Daoy (cell line): ENCODE data around the gene SNX13. TPM values are rescaled to one million over a fixed set of nuclear protein-coding genes. Genes with fewer than 3 reads are reported as not detected.
A peak's percentile ranks its signal among the peaks of the same experiment; 100 is the strongest.

ENCODE experiments used
- DNase-seq: peaks from one replicate; pipeline ENCODE4 v3.0.0-alpha.2; 2015; ENCODE audit warnings: low read depth
- total RNA-seq: library from RNA; depleted of rRNA; stranded (reverse); fragments of >200 nt; shearing (Covaris generic); gene quantifications from 2 replicates; pipeline ENCODE4 v1.2.3, GENCODE V29; 2014; rRNA removed

SNX13 gene
- total RNA-seq, 1 experiment from 2014 or later = 49.7 TPM

DNA sequence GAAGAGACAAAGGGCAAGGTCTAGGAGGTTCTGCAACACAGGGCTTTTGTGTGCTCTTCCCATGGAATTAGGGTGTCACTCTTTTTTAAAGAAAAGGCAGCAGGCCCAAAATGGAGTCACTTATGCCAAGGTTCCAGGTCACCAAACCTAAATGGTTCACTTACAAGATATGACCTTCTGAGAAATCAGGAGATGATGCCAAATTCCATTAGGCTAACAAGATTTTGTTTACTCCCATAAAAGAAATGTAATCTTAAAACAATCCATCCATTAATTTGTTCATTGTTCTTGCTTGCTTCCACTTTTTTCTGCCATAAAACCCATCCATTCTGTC lies 158.1 kb downstream of the SNX13 start:
- DNase-seq = no peak

DNA sequence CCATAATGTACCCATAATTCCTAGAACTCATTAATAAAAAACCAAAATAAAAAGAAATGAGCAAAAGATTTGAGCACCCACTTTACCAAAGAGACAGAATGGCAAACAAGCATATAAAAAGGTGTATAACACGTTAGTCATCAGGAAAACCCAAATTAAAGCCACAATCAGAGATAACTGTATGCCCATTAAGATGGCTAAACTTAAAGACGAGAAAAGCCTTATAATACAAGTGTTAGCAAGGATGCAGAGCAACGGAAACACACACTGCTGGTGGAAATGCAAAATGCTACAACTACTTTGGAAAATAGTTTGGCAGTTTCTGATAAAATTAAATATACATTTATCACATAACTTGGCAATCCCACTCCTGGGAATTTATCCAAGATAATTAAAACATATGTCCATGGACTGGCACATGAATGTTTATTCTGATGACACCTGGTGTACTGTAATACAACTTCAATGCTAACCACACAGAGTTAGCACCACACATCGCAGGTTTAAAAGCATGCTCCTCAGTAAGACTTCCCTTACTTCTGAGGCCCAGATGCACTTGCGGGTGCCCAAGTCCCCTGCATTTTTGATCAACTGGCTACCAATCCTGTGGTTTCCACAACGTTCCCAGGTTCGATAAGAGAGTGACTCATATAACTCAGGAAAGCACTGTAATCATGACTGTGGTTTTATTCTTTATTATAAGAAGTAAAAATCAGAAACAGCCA lies 158.6 kb downstream of the SNX13 start:
- DNase-seq = peak; percentile 85

DNA sequence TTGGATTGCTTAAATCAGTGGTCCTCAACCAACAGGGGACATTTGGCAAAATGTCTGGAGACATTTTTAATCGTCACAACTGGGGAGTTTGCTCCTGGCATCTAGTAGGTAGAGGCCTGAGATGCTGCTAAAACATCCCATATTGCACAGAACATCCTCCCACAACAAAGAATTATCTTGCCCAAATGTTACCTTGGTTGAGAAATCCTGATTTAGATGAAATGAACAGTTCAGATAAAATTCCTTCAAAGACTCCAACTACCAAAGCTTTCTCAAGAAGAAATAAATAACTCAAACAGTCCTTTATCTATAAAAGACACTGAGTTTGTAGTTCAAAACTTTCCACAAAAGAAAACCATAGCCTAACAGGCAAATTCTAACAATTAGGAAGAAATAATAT lies 160.9 kb downstream of the SNX13 start:
- no peak for DNase-seq

DNA sequence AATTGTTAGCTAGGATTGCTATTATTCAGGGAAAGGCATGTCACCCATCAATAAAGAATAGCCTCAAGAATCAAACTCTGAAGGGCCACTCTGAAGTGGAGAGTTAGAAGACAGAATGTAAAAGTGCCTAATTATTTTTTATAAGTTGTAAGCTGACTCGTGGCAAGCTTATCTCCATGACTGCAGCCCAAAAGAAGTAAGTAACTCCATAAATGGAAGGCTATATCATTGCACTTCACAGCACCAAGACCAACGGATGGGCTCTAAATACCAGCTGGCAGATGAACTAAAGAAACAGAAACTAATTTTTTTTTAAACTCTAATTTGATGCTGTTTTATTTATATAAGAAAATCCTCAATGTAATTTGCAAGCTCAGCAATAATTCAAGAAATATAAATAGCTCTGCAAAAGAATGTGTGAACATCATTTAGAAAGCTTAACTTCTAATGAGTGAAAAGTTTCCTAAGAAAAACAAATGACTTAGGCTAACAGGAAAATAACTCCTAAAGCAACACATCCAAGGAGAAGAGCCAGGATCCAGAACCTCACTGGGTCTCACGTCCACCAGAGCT lies 165.5 kb downstream of the SNX13 start:
- no peak for DNase-seq

DNA sequence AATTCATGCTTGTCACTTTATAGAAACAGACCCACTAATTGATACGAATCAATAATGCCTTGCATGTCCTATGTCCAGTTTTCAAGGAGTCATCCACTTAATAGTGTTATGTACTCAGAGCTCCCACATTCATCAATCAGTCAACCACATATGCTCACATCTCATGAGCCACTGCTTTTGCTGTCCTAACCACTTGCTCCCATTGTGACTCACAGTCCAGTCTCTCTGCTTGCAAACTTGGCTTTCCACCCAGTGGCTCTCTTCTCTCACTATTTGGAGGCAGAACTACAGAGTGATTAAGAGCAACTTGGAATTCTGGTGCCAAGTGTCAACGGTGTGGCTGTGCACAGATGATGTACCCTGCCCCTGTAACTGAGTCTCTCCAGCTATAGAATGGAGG lies 166.0 kb downstream of the SNX13 start:
- DNase-seq = peak; percentile 86

DNA sequence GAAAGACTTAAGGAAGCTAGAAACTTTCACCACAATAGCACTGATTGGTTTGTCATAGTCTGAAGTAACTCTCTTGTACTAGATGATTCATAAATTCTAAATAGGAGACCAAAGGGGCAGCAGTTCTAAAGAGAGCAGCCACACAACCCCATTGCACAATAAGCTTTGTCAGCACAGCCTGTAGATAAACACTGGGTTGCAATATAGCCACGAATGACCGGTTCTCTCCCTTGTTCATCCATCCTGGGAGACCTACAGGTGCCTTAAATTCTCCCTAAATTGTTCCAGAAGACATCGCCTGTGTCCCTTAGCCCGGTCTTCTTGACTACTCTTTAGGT lies 167.0 kb downstream of the SNX13 start:
- peak; percentile 77 for DNase-seq

DNA sequence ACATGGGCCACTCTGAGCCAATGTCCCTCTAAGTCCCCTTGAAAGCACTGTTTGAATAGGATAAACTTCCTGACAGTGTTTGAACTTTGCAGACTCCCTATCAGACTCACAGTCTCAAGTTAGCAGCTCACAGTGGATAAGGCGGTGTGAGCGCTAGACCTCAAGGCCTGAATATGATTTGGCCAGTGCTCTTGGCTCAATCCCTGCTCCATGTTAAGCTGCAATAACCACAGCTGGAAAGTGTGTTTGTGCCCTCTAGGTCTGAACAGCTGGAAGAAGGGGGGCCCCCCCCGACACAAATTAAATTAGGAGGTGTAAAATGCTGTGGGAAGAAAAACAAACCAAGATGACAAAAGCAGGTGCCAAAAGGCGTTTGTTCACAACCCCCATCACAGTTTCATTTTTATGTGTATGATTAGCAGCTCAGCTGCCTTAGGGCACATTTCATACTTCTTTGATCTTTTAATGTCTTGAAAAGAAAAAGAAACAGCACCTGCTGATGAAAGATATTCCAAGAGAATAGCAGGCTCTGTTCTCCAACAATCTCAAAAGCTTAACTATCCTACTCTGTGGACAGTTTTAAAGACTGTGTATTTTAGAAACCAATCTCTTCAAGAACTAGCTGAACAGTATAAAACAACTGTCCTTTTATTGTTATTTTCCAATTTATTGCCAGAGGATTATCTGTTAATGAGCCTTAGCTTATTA lies 167.6 kb downstream of the SNX13 start:
- no peak for DNase-seq

DNA sequence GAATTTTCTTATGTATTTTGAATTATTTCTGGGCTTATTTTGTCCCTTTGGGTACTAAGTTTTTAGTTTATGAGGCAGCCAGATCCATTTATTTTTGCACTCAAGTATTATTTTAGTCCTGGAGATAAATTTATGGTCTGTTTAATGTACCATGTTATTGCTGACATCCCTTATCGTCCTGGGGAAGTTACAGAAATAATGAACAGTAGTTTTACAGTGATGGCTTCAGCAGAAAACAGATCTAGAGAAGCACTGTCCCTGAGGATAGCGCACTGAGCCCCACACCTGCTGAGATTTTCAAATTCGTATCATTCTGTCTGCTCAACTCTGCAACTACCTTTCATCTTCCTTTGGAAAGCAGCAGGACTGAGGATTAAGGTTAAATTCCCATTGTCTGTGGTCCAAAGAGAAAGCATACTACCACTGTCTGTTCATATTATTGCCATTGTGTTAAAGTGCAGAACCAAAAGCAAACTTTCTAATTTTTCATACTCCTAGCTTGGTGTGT lies 168.3 kb downstream of the SNX13 start:
- DNase-seq = no peak

DNA sequence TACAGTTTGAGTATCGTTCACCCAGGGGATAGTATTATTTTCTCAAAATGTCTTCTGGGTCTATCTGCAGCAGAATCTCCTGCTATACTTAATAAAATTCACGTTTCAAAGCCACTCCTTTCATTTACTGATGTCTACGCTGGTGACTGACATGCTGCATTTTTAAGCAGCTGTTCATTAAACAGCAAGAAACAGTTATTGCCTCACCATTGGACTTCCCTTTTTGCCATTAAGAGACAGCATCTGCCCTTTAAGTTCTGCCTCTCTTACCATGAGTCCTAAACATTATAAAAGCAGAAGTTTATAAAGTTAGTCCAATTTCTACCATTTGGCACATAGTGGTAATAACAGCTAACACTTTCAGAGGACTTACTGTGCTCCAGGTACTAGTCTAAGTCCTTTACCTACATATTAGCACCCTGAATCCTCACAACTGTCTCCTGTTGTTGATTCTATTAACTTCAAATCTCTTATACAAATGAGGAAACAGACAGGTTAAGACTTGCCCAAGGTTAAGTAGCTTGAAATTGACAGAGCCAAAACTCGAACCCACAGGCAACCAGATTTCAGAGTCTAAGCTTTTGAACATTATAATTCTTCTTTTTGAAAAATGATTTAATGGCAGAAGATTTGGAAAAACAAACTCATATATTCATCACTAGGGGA lies 169.5 kb downstream of the SNX13 start:
- no peak for DNase-seq

DNA sequence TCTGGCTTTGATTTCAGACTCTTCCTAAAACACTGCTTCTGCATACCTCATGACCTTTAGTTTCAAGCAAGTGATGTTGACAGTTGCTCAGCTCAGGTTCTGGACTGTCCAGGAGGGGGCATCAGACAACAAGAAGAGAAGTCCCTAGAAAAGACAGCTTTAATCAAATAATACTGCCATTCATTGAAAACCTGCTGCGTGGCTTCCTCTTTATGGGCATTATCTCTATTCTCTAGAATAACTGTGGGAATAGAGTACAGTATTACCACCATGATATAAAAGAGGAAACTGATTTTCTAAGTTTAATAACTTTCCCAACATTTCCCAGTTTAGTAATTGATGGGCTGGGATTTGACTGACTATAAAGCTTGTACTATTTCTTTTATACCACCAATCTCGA lies 170.4 kb downstream of the SNX13 start:
- peak; percentile 80 for DNase-seq

DNA sequence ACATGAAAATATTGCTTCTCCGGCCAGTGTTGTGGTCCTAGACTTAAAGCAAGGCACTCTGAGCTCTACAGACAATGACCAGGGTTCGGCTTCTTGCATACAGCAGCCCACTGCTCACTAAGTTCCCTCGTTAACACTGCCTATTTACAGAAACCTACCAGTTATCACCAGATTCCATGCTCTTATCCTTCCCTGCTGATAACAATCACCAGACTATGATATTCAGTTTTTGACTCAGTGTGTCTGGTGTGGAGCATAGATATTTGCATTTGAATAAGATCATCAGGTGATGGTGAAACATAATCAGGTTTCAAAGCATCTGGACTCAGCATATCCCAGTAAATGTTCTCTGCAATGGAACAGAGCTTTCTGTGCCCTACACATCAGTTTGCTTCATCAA lies 182.3 kb downstream of the SNX13 start:
- no peak for DNase-seq

DNA sequence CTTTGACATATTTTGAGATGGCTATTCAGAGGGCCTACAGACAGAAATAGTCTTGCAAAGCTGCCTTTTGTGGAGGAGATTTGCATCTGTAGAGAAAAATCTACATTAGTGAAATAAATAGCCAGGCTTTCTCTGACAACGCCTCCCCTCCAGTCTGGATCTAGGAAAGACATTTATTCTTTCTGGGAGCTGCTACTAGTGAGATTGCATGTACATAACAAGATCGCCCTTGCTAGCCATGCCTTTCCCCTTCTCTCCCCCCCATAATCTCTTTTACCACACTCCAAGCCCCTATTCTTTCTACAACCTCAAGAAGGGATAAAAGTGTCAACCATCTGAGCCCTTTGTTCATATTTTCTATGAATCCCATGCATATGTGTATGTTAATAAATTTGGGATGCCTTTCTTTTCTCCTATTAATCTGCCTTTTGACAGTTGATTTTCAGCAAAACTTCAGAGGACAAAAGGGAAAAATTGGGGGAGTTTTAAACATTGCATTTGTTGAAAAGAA lies 194.2 kb downstream of the SNX13 start:
- no peak for DNase-seq

DNA sequence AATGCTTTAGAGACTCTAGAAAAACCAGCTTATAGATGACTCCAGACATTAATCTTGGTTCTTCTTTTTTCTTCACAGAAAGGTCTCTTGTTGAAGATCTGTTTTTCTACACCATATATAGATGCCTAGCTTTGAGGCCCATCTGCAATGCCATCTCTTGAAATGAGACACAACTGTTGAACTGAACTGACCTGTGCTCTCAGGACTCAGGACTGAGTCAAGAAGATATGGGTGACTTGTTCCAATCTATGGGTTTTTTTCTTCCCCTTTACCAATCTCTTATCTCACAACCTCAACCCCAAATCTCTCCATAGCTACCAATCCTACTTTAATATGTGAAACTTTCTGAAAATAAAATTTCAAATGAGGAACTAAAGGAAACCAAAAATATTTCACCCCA lies 194.7 kb downstream of the SNX13 start:
- no peak for DNase-seq

DNA sequence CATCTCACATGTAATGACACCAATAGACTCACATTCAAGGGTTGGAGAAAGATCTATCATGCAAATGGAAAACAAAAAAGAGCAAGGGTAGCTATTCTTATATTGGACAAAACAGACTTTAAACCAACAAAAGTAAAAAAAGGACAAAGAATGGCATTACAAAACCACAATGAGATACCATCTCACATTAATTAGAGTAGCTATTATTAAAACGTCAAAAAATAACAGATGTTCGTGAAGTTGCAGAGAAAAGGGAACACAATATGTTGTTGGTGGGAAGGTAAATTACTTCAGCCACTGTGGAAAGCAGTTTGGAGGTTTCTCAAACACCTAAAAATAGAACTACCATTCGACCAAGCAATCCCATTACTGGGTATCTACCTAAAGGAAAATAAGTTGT lies 197.0 kb downstream of the SNX13 start:
- DNase-seq = no peak

DNA sequence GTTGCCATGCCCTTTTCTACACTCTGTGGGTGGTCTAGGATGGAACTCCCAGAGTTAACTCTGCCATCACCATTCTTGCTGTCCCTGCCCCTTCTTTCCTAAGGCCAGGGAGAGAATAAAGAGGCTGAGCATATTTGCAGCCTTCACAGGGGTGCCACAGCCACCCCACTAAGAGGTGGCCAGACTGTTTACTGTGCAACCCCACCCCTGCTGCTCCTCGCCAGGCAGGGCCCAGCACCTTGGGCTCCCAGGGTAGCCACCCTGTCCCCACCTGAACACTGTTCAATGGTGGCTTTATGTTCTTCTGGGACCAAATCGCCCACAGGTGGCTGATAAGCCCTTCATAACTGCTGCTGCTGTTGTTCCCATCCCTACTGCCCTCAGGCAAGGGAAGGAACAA lies 198.9 kb downstream of the SNX13 start:
- no peak for DNase-seq

Other genes with a start within 250 kb of the SNX13 start
- gene PRPS1L1, start 87.4 kb upstream of the SNX13 start, total RNA-seq = not detected in 2 replicates